Measurements from ENCODE around the gene COL27A1.

- TF ChIP-seq CTCF (IDR thresholded peaks at IDR 0.05) (no peak), POLR2A (IDR thresholded peaks at IDR 0.05) (no peak)
These were observed 91.7 kb downstream of the COL27A1 start for GRCh38 chr9:114247077-114247476.

All from testis (tissue), 2 donors.